K562 (cell line): ENCODE measurements around the gene TP53TG5. TPM values are rescaled to one million over a fixed set of nuclear protein-coding genes. Genes with fewer than 3 reads are reported as not detected.

Experiments used
- ATAC-seq: fragments of 200-7000 bp; cut with Tn5 transposase; 3 replicates; pipeline ENCODE4 v1.9.1; 2020; ENCODE audit warnings: moderate library complexity
- BruUV-seq: library from RNA; stranded (reverse); fragments of 400-500 nt; replicated peaks from 2 replicates; lab custom pipeline; 2021; lab: Mats Ljungman, UMichigan
- CTCF ChIA-PET: fragments of 300-600 bp; formaldehyde crosslinking; extraction: SDS; loops from one replicate; lab custom pipeline; 2021; ENCODE audit warnings: low intra/inter-chr PET ratio; lab: Yijun Ruan, JAX
- POLR2A ChIA-PET: fragments of 300-600, 350-650 bp; sonication (Branson Sonifier 250); formaldehyde crosslinking; extraction: SDS; loops from one replicate; lab custom pipeline; 2021; ENCODE audit warnings: antibody characterized with exemption, inconsistent platforms; lab: Yijun Ruan, JAX
- DNase-seq, 4 experiments: peaks; one replicate each; pipeline versions ENCODE4 v3.0.0 to v3.0.0-alpha.2; 2011 to 2018; ENCODE audit warnings: low spot score in 3 of 4, mixed read lengths in 3 of 4; ENCODE audit errors: extremely low read depth in 1 of 4
- FAIRE-seq: peaks from 2 replicates; lab custom pipeline; 2011; peaks lifted over from hg19 to GRCh38; lab: Jason Lieb, UNC
- H2AFZ ChIP-seq: 2 replicates; pipeline ENCODE4 v1.6.0; 2011; ENCODE audit warnings: low read depth, low read length, control low read depth, inconsistent platforms
- H3K27ac ChIP-seq: fragments of 200-600 bp; 3 replicates; pipeline ENCODE4 v1.8.0; 2011; ENCODE audit warnings: low read depth, mild to moderate bottlenecking, control low read depth, inconsistent platforms, low read length, moderate library complexity, mixed read lengths; ENCODE audit errors: extremely low read depth
- H3K27me3 ChIP-seq, 2 experiments: fragments of 300-600 bp in 1 of 2; 2 replicates in 1 of 2; 3 replicates in 1 of 2; pipeline versions ENCODE4 v1.6.0 to v1.8.0; 2011; ENCODE audit warnings: inconsistent platforms in 2 of 2, low read length in 2 of 2, mild to moderate bottlenecking in 1 of 2, mixed read lengths in 1 of 2, moderate library complexity in 1 of 2; ENCODE audit not compliant: control insufficient read depth in 2 of 2, insufficient read depth in 2 of 2
- H3K36me3 ChIP-seq: fragments of 300-600 bp; 3 replicates; pipeline ENCODE4 v1.8.0; 2011; ENCODE audit warnings: mild to moderate bottlenecking, low read length, inconsistent platforms; ENCODE audit not compliant: control insufficient read depth, insufficient read depth
- H3K4me1 ChIP-seq, 2 experiments: fragments of 200-600 bp in 1 of 2; replicated peaks in 1 of 2; 2 replicates in 1 of 2; 3 replicates in 1 of 2; pipeline versions ENCODE4 v1.5.1 to v1.8.0; 2011; ENCODE audit warnings: inconsistent platforms in 2 of 2, low read length in 2 of 2, mild to moderate bottlenecking in 1 of 2, mixed read lengths in 1 of 2, moderate library complexity in 1 of 2; ENCODE audit not compliant: control insufficient read depth in 2 of 2, insufficient read depth in 2 of 2
- H3K4me2 ChIP-seq: 2 replicates; pipeline ENCODE4 v1.6.1; 2011; ENCODE audit warnings: low read length, control low read depth, inconsistent platforms, mixed read lengths; ENCODE audit not compliant: insufficient read depth
- H3K4me3 ChIP-seq: fragments of 200-600 bp; sonication (generic), shearing (Covaris generic); 2 replicates; pipeline ENCODE4 v1.5.1; 2016; ENCODE audit warnings: control low read depth, inconsistent platforms
- H3K79me2 ChIP-seq: fragments of 200-600 bp; 3 replicates; pipeline ENCODE4 v1.8.0; 2011; ENCODE audit warnings: low read length, inconsistent platforms; ENCODE audit not compliant: control insufficient read depth, insufficient read depth
- H3K9ac ChIP-seq, 2 experiments: 2 replicates each; pipeline versions ENCODE4 v1.6.0 to v1.6.1; 2011; ENCODE audit warnings: low read depth in 2 of 2, low read length in 2 of 2, control low read depth in 1 of 2, inconsistent platforms in 1 of 2, mild to moderate bottlenecking in 1 of 2, mixed read lengths in 1 of 2; ENCODE audit not compliant: insufficient read depth in 1 of 2
- H3K9me1 ChIP-seq: one replicate; pipeline ENCODE4 v1.6.0; 2011; ENCODE audit warnings: inconsistent platforms, mild to moderate bottlenecking, low read length, moderate library complexity; ENCODE audit not compliant: control insufficient read depth, insufficient read depth
- H3K9me3 ChIP-seq: replicated peaks from 2 replicates; pipeline ENCODE4 v1.5.1; 2011; ENCODE audit warnings: low read depth, low read length, inconsistent platforms; ENCODE audit not compliant: control insufficient read depth, insufficient read depth
- H4K20me1 ChIP-seq: replicated peaks from 2 replicates; pipeline ENCODE4 v1.6.1; 2011; ENCODE audit warnings: low read length, inconsistent platforms, mixed read lengths; ENCODE audit not compliant: control insufficient read depth, insufficient read depth
- CEBPZ ChIP-seq: fragments of 150-350 bp; IDR thresholded peaks from 2 replicates; pipeline ENCODE4 v1.6.1; 2014; ENCODE audit warnings: low read depth, mild to moderate bottlenecking, low read length, borderline replicate concordance
- ETS1 ChIP-seq: conservative IDR thresholded peaks from 2 replicates; pipeline ENCODE4 v1.6.1; 2011; ENCODE audit warnings: low read depth, mild to moderate bottlenecking, low read length; ENCODE audit not compliant: control insufficient read depth
- FIP1L1 ChIP-seq: fragments of 200-400 bp; formaldehyde crosslinking; IDR thresholded peaks from 2 replicates; pipeline ENCODE4 v1.6.1; 2018; ENCODE audit warnings: mild to moderate bottlenecking, low read depth, low read length; ENCODE audit not compliant: poor library complexity, severe bottlenecking
- ZNF609 ChIP-seq: sonication (generic); formaldehyde crosslinking; IDR thresholded peaks from 2 replicates; pipeline ENCODE4 v1.8.1; 2023; ENCODE audit warnings: missing genetic modification reagents, mild to moderate bottlenecking, borderline replicate concordance
- WGBS: fragments of 100-300 bp; shearing (Covaris generic); methylation state at CpG from one replicate; pipeline ENCODE4 v1.1.6; 2016; ENCODE audit warnings: low coverage, mixed read lengths; ENCODE audit not compliant: insufficient coverage; ENCODE audit errors: missing lambda C conversion rate; 5-methylcytosine and 5-hydroxymethylcytosine counted together
- in situ Hi-C: fragments of 300-500 bp; cut with MboI; formaldehyde crosslinking; loops from 4 replicates; pipeline ENCODE4 v1.15.0; 2018; ENCODE audit warnings: inconsistent platforms, mixed read lengths
- intact Hi-C: fragments of 100-400 bp; cut with micrococcal nuclease; formaldehyde crosslinking; loops from 2 replicates; pipeline ENCODE4 v1.14.2; 2022
- polyA plus RNA-seq, 8 experiments: library from polyadenylated mRNA; depleted of rRNA in 4 of 8; stranded (reverse) in 5 of 8; unstranded in 3 of 8; fragments of >200 nt; fragmentation: Nextera tagmentation in 2 of 8; fragmentation: Illumina TruSeq in 1 of 8; extraction: Ambion mirVana in 2 of 8; extraction: Trizol in 1 of 8; gene quantifications; 2 replicates each; pipeline versions ENCODE4 v1.2.1 to v1.2.3, GENCODE V29; 2011 to 2014; ENCODE audit warnings: inconsistent platforms in 1 of 8, missing spikeins in 1 of 8
- total RNA-seq, 7 experiments: library from RNA; depleted of rRNA in 6 of 7; stranded (reverse); fragments of >200 nt in 6 of 7; fragmentation: Illumina TruSeq in 2 of 7; extraction: Trizol in 2 of 7; gene quantifications; 2 replicates each; pipeline versions ENCODE4 v1.2.1 to v1.2.3, GENCODE V29; 2011 to 2021; ENCODE audit warnings: low replicate concordance in 1 of 7

TP53TG5 gene
- total and polyA plus RNA-seq, 9 of the 15 experiments (the other 6 are each of a cell fraction or from before 2014, with no cell fraction given), result 0.04 to 0.05 (median 0.04) TPM; not detected in 6

- TF ChIP-seq ZNF609 (CRISPR knock-in tag), result no peak
- TF ChIP-seq, all 486 proteins: peak for 0
Measured at GRCh38 chr20:45359069-45359405, 19.1 kb downstream of the TP53TG5 start (continued).

- FAIRE-seq, result peak; percentile 55
- H3K36me3 ChIP-seq, result no peaks in the 10 kb centered on the region
- no peaks in the 10 kb centered on the region for H3K9me1 ChIP-seq
- POLR2A ChIA-PET, result interaction anchor here (0.6 to 3.1 kb wide), 5 partner anchors 11 to 259 kb away, joined by 3 to 14 read pairs (median 3); no protein-coding TSS in a partner anchor
- H3K9ac ChIP-seq, result peak overlapping the region in 1 of 2 experiments; percentile 17; a peak in 1 of 4 replicates
- H3K27ac ChIP-seq, result peak overlapping the region; percentile 22; the same call in 2 of the 3 replicates
- no peaks in the 10 kb centered on the region for H4K20me1 ChIP-seq
- no peaks in the 10 kb centered on the region for H3K27me3 ChIP-seq
- no peak overlapping the region for H3K4me3 ChIP-seq
- peak overlapping the region; percentile 42 for H3K4me2 ChIP-seq
- CTCF ChIA-PET, result no interaction called here
- BruUV-seq, result no TSS peak
- H3K79me2 ChIP-seq, result peaks cover 2% of the 10 kb centered on the region; the same call in 2 of the 3 replicates
- peaks cover 5 to 24% of the 10 kb centered on the region in 2 experiments for H3K4me1 ChIP-seq
- H3K9me3 ChIP-seq, result no peaks in the 10 kb centered on the region
- intact Hi-C loops (no loop called here), in situ Hi-C loops (no loop called here)
- ATAC-seq, result no peak
- peak overlapping the region; percentile 96 for H2AFZ ChIP-seq
- peak in 2 of 4 experiments; percentile 51 to 55 for DNase-seq
- WGBS, result 27% methylated on average over 10 of the region's 10 CpGs
- TF ChIP-seq FIP1L1, result no peak
- TF ChIP-seq CEBPZ, result no peak
- no peak for TF ChIP-seq ETS1
Measured at GRCh38 chr20:45358282-45359068, 19.6 kb downstream of the TP53TG5 start.
